ENCODE data around the gene ANKRD55.
"Not testable (repeated sequence)": the region's sequence is repeated elsewhere in the genome, so short reads cannot be mapped to it uniquely, and the experiment has no call there.

Gene ANKRD55

GRCh38 chr5:56142614-56143372 lies 90.3 kb downstream of the ANKRD55 start:
- DNase-seq: no peak

GRCh38 chr5:56142233-56142613 lies 90.9 kb downstream of the ANKRD55 start:
- no peak for DNase-seq

- DNase-seq: no peak
Measured at GRCh38 chr5:56140073-56140472, 93.1 kb downstream of the ANKRD55 start.

- DNase-seq: no peak
Measured at GRCh38 chr5:56130664-56131063, 102.5 kb downstream of the ANKRD55 start.

GRCh38 chr5:56129288-56129687 lies 103.8 kb downstream of the ANKRD55 start:
- DNase-seq: no peak

GRCh38 chr5:56128113-56128512 lies 105.0 kb downstream of the ANKRD55 start:
- no peak for DNase-seq

- no peak for DNase-seq
Measured at GRCh38 chr5:56126487-56127179, 106.5 kb downstream of the ANKRD55 start.

- DNase-seq: no peak
Measured at GRCh38 chr5:56123531-56124243, 109.4 kb downstream of the ANKRD55 start.

GRCh38 chr5:56122360-56122985 lies 110.7 kb downstream of the ANKRD55 start:
- DNase-seq: not testable (repeated sequence)

- DNase-seq: no peak
Measured at GRCh38 chr5:56119050-56119449, 114.1 kb downstream of the ANKRD55 start.

GRCh38 chr5:56116599-56117141 lies 116.5 kb downstream of the ANKRD55 start:
- DNase-seq: no peak

- DNase-seq: no peak
Measured at GRCh38 chr5:56115589-56115988, 117.5 kb downstream of the ANKRD55 start.

GRCh38 chr5:56112526-56113121 lies 120.5 kb downstream of the ANKRD55 start:
- DNase-seq: no peak

- no peak for DNase-seq
Measured at GRCh38 chr5:56111404-56111781, 121.7 kb downstream of the ANKRD55 start.

- no peak for DNase-seq
Measured at GRCh38 chr5:56110646-56111403, 122.3 kb downstream of the ANKRD55 start.

- no peak for DNase-seq
Measured at GRCh38 chr5:56108246-56108645, 124.9 kb downstream of the ANKRD55 start.

- no peak for DNase-seq
Measured at GRCh38 chr5:56106837-56107236, 126.3 kb downstream of the ANKRD55 start.

GRCh38 chr5:56105511-56106291 lies 127.4 kb downstream of the ANKRD55 start:
- DNase-seq: no peak

- no peak for DNase-seq
Measured at GRCh38 chr5:56102889-56103288, 130.2 kb downstream of the ANKRD55 start.

GRCh38 chr5:56102207-56102606 lies 130.9 kb downstream of the ANKRD55 start:
- DNase-seq: not testable (repeated sequence)

- no peak for DNase-seq
Measured at GRCh38 chr5:56101180-56101579, 131.9 kb downstream of the ANKRD55 start.

Measured in activated CD4-positive, CD25-positive, alpha-beta regulatory T cell treated with anti-CD3 and anti-CD28 coated beads, Interleukin-2, amount 50 U/mL, for 72 hours (primary cell).